Right atrium auricular region (tissue), 2 donors: Measurements from ENCODE around the gene KAT6B. TPM values are rescaled to one million over a fixed set of nuclear protein-coding genes. Genes with fewer than 3 reads are reported as not detected.

Experiments used
- DNase-seq: peaks from one replicate; pipeline ENCODE4 v3.0.0-alpha.2; 2019; ENCODE audit warnings: low spot score
- H3K27ac ChIP-seq, 2 donors: fragments of 200-600 bp; sonication (generic); 1 replicate in 1 of 2; 2 replicates in 1 of 2; pipeline ENCODE4 v1.5.1; 2016 to 2019
- H3K27me3 ChIP-seq, 2 donors: fragments of 200-600 bp; sonication (generic); one replicate each; pipeline versions ENCODE4 v1.5.1 to v1.6.0; 2017 to 2019
- H3K36me3 ChIP-seq: fragments of 200-600 bp; sonication (generic); one replicate; pipeline ENCODE4 v1.5.1; 2016
- H3K4me1 ChIP-seq, 2 donors: fragments of 200-600 bp; sonication (generic); one replicate each; pipeline versions ENCODE4 v1.5.1 to v1.6.0; 2017 to 2019
- H3K4me3 ChIP-seq, 2 donors: fragments of 200-600 bp; sonication (generic); 1 replicate in 1 of 2; 2 replicates in 1 of 2; pipeline ENCODE4 v1.5.1; 2017 to 2019; ENCODE audit warnings: mild to moderate bottlenecking in 1 of 2, moderate library complexity in 1 of 2
- H3K9me3 ChIP-seq, 2 donors: fragments of 200-600 bp; sonication (generic); one replicate each; pipeline ENCODE4 v1.5.1; 2019
- total RNA-seq, 2 donors: library from RNA; depleted of rRNA; stranded (reverse); fragments of >200 nt; gene quantifications; one replicate each; pipeline ENCODE4 v1.1.0, GENCODE V29; 2016
- TF ChIP-seq, protein P1 (sequence below), 2 donors: fragments of 200-600 bp; sonication (generic); IDR thresholded peaks; one replicate each; pipeline ENCODE4 v1.5.1; 2019; ENCODE audit warnings: antibody characterized with exemption in 2 of 2

The KAT6B gene
- total RNA-seq, 2 donors from 2014 or later, result 42.7 to 43.5 TPM

GRCh38 chr10:74910976-74911350, 84.6 kb downstream of the KAT6B start:
- Histone ChIP-seq H3K27me3 (no peaks in the 10 kb centered on the region), H3K4me1 (peaks cover 0 to 12% of the 10 kb centered on the region in 2 donors), H3K27ac (no peak overlapping the region), H3K9me3 (no peaks in the 10 kb centered on the region), H3K36me3 (no peaks in the 10 kb centered on the region), H3K4me3 (no peak overlapping the region)
- TF ChIP-seq, protein P1, sequence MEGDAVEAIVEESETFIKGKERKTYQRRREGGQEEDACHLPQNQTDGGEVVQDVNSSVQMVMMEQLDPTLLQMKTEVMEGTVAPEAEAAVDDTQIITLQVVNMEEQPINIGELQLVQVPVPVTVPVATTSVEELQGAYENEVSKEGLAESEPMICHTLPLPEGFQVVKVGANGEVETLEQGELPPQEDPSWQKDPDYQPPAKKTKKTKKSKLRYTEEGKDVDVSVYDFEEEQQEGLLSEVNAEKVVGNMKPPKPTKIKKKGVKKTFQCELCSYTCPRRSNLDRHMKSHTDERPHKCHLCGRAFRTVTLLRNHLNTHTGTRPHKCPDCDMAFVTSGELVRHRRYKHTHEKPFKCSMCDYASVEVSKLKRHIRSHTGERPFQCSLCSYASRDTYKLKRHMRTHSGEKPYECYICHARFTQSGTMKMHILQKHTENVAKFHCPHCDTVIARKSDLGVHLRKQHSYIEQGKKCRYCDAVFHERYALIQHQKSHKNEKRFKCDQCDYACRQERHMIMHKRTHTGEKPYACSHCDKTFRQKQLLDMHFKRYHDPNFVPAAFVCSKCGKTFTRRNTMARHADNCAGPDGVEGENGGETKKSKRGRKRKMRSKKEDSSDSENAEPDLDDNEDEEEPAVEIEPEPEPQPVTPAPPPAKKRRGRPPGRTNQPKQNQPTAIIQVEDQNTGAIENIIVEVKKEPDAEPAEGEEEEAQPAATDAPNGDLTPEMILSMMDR (IDR thresholded peaks at IDR 0.05), result no peak
- no peak for DNase-seq

GRCh38 chr10:74912182-74912581, 85.8 kb downstream of the KAT6B start:
- Histone ChIP-seq H3K27ac (no peak overlapping the region), H3K9me3 (no peaks in the 10 kb centered on the region), H3K27me3 (no peaks in the 10 kb centered on the region), H3K36me3 (no peaks in the 10 kb centered on the region), H3K4me3 (no peak overlapping the region), H3K4me1 (peaks cover 0 to 1% of the 10 kb centered on the region in 2 donors)
- DNase-seq, result no peak
- TF ChIP-seq, protein P1 (IDR thresholded peaks at IDR 0.05), result no peak

DNA sequence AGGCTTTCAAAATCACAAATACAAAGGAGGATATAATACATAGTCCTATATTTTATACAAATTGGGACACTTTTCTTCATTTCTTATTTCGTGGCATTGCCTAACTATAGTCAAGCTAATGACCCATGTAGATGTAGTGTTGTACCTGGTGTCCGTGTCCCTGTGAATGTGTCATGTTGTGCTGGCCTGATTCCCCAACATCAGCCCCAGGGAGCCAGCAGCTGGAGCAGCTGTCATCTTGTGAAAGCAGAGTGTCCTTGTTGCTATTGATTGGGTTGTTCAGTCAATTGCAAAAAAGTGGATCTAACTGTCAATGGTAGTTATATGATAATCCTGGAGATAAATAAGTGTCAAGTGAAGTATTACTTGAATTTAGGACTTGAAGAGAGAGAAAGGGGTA, 86.3 kb downstream of the KAT6B start:
- TF ChIP-seq, protein P1 (IDR thresholded peaks at IDR 0.05), result no peak
- H3K4me3 ChIP-seq, result no peak overlapping the region
- peaks cover 0 to 6% of the 10 kb centered on the region in 2 donors for H3K4me1 ChIP-seq
- no peaks in the 10 kb centered on the region for H3K9me3 ChIP-seq
- H3K27ac ChIP-seq, result no peak overlapping the region
- no peak for DNase-seq
- H3K36me3 ChIP-seq, result no peaks in the 10 kb centered on the region
- H3K27me3 ChIP-seq, result no peaks in the 10 kb centered on the region

GRCh38 chr10:74913377-74913979, 87.1 kb downstream of the KAT6B start:
- Histone ChIP-seq H3K9me3 (no peaks in the 10 kb centered on the region), H3K27ac (no peak overlapping the region), H3K36me3 (no peaks in the 10 kb centered on the region), H3K4me3 (no peak overlapping the region), H3K4me1 (peaks cover 0 to 6% of the 10 kb centered on the region in 2 donors), H3K27me3 (no peaks in the 10 kb centered on the region)
- TF ChIP-seq, protein P1 (IDR thresholded peaks at IDR 0.05), result no peak
- DNase-seq, result no peak

- Histone ChIP-seq H3K27ac (no peak overlapping the region), H3K36me3 (no peaks in the 10 kb centered on the region), H3K27me3 (no peaks in the 10 kb centered on the region), H3K4me3 (no peak overlapping the region), H3K9me3 (peaks cover 0 to 9% of the 10 kb centered on the region in 2 donors), H3K4me1 (peaks cover 0 to 9% of the 10 kb centered on the region in 2 donors)
- DNase-seq, result no peak
- TF ChIP-seq, protein P1 (IDR thresholded peaks at IDR 0.05), result no peak
Observed at GRCh38 chr10:74916283-74916682, 89.9 kb downstream of the KAT6B start.
